K562 (cell line): ENCODE data around the gene ZNF33A. TPM values are rescaled to one million over a fixed set of nuclear protein-coding genes. Genes with fewer than 3 reads are reported as not detected.

ENCODE experiments used
- CREB1 ChIP-seq, 2 experiments: sonication (generic) in 1 of 2; formaldehyde crosslinking in 1 of 2; IDR thresholded peaks; 2 replicates each; pipeline versions ENCODE4 v1.6.1 to v1.8.0; 2012 to 2022; ENCODE audit warnings: inconsistent platforms in 1 of 2, mild to moderate bottlenecking in 1 of 2, missing genetic modification reagents in 1 of 2, moderate library complexity in 1 of 2
- FOXP1 ChIP-seq: sonication (generic); formaldehyde crosslinking; IDR thresholded peaks from 2 replicates; pipeline ENCODE4 v1.8.0; 2022; ENCODE audit warnings: mild to moderate bottlenecking, missing genetic modification reagents
- PBX2 ChIP-seq, 2 experiments: IDR thresholded peaks in 1 of 2; conservative IDR thresholded peaks in 1 of 2; 2 replicates each; pipeline ENCODE4 v1.6.1; 2016; ENCODE audit warnings: low read depth in 2 of 2, mild to moderate bottlenecking in 1 of 2, missing compliant biosample characterization in 1 of 2, missing genetic modification characterization in 1 of 2, moderate library complexity in 1 of 2
- POLR2A ChIP-seq: fragments of 450-650 bp; conservative IDR thresholded peaks from 2 replicates; pipeline ENCODE4 v1.6.1; 2016
- SIX5 ChIP-seq, 2 experiments: IDR thresholded peaks; 2 replicates each; pipeline ENCODE4 v1.6.1; 2011; ENCODE audit warnings: low read length in 2 of 2, borderline replicate concordance in 1 of 2, low read depth in 1 of 2, mild to moderate bottlenecking in 1 of 2, moderate library complexity in 1 of 2; ENCODE audit not compliant: insufficient read depth in 1 of 2
- SRF ChIP-seq, 2 experiments: fragments of 250-450, 450-650 bp in 1 of 2; sonication (Bioruptor Pico) in 1 of 2; sonication (generic) in 1 of 2; formaldehyde crosslinking; IDR thresholded peaks; 2 replicates each; pipeline versions ENCODE4 v1.5.0 to v1.5.1; 2020 to 2022; ENCODE audit warnings: mild to moderate bottlenecking in 1 of 2, missing genetic modification reagents in 1 of 2
- ZBED1 ChIP-seq: IDR thresholded peaks from 2 replicates; pipeline ENCODE4 v1.6.1; 2014
- ZNF174 ChIP-seq: fragments of 250-450 bp; sonication (Bioruptor Pico); IDR thresholded peaks from 2 replicates; pipeline ENCODE4 v1.4.0; 2020; ENCODE audit warnings: mild to moderate bottlenecking
- ZNF407 ChIP-seq: fragments of 450-650 bp; IDR thresholded peaks from 2 replicates; pipeline ENCODE4 v1.6.1; 2016; ENCODE audit warnings: low read depth
- polyA plus RNA-seq, 8 experiments: library from polyadenylated mRNA; depleted of rRNA in 4 of 8; stranded (reverse) in 5 of 8; unstranded in 3 of 8; fragments of >200 nt; fragmentation: Nextera tagmentation in 2 of 8; fragmentation: Illumina TruSeq in 1 of 8; extraction: Ambion mirVana in 2 of 8; extraction: Trizol in 1 of 8; gene quantifications; 2 replicates each; pipeline versions ENCODE4 v1.2.1 to v1.2.3, GENCODE V29; 2011 to 2014; ENCODE audit warnings: inconsistent platforms in 1 of 8, missing spikeins in 1 of 8
- total RNA-seq, 7 experiments: library from RNA; depleted of rRNA in 6 of 7; stranded (reverse); fragments of >200 nt in 6 of 7; fragmentation: Illumina TruSeq in 2 of 7; extraction: Trizol in 2 of 7; gene quantifications; 2 replicates each; pipeline versions ENCODE4 v1.2.1 to v1.2.3, GENCODE V29; 2011 to 2021; ENCODE audit warnings: low replicate concordance in 1 of 7
- TF ChIP-seq, protein P1 (sequence below), 2 experiments: fragments of 450-650 bp; conservative IDR thresholded peaks; 2 replicates each; pipeline ENCODE4 v1.6.1; 2017; ENCODE audit warnings: mild to moderate bottlenecking in 2 of 2, moderate library complexity in 2 of 2
- TF ChIP-seq, protein P2 (sequence below), 2 experiments: fragments of 250-450 bp in 1 of 2; fragments of 450-650 bp in 1 of 2; sonication (Bioruptor Pico) in 1 of 2; IDR thresholded peaks; 2 replicates each; pipeline versions ENCODE4 v1.6.1 to v1.8.0; 2016 to 2021; ENCODE audit warnings: mild to moderate bottlenecking in 2 of 2, moderate library complexity in 2 of 2, missing compliant biosample characterization in 1 of 2, missing genetic modification characterization in 1 of 2

ZNF33A gene
- total and polyA plus RNA-seq, 9 of the 15 experiments (the other 6 are each of a cell fraction or from before 2014, with no cell fraction given), result 8.1 to 27.5 (median 16.4) TPM

DNA sequence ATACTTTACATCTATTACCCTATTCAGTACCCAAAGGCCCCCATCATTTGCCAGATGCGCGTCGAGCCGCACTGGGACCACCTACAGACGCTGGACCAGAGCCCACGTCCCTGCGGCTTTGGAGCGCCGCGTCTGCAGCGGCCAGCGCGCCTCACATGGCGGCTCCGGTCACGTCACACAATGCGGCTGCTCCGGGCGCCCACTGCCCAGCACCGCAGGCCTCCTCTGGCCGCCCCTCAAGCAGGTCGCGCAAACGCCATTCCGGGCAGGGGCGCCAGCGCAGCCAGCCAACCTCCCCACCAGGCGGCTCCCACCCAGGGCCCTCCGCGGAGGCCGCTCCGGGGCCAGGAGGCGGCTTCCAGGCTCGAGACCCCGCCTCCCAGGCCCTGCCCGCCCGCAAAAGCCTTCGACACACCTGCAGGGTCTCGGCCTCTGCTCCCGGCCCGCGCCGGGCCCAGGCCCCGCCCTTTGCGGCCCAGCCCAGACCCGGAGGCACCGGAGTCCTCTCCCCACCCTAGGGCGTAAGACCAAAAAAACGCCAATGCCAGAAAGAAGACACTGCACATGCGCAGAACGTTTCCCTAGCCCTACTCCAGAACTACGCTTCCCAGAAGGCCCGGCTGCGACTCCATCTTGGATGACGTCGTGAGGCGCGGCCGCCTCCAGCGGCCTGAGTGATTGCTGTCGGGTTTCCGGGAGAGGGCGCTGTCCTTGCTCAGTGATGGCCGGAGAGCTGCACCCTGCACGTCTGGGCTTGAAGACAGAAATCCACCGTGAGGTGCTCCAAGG lies 34.2 kb upstream of the ZNF33A start, which contains the start of gene ZNF25 (continued):
- TF ChIP-seq PBX2 (CRISPR knock-in tag; IDR thresholded peaks at IDR 0.05; ENCODE audit: low read depth), result no peak
- peak; percentile 37 for TF ChIP-seq PBX2 (tag; conservative IDR thresholded peaks at IDR 0.05; ENCODE audit: low read depth)
- TF ChIP-seq, protein P1, sequence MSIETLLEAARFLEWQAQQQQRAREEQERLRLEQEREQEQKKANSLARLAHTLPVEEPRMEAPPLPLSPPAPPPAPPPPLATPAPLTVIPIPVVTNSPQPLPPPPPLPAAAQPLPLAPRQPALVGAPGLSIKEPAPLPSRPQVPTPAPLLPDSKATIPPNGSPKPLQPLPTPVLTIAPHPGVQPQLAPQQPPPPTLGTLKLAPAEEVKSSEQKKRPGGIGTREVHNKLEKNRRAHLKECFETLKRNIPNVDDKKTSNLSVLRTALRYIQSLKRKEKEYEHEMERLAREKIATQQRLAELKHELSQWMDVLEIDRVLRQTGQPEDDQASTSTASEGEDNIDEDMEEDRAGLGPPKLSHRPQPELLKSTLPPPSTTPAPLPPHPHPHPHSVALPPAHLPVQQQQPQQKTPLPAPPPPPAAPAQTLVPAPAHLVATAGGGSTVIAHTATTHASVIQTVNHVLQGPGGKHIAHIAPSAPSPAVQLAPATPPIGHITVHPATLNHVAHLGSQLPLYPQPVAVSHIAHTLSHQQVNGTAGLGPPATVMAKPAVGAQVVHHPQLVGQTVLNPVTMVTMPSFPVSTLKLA (conservative IDR thresholded peaks at IDR 0.05), result peak in 1 of 2 experiments; percentile 56; a peak in 2 of 4 replicates
- TF ChIP-seq ZNF407, result no peak
- TF ChIP-seq, protein P2, sequence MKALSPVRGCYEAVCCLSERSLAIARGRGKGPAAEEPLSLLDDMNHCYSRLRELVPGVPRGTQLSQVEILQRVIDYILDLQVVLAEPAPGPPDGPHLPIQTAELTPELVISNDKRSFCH (CRISPR knock-in tag; IDR thresholded peaks at IDR 0.05), result no peak
- TF ChIP-seq, protein P2 (tag; IDR thresholded peaks at IDR 0.05), result 0 out of 2 replicates have a peak, but pooled peaks have one; percentile 63
- peak; percentile 88 for TF ChIP-seq SIX5 (IDR thresholded peaks at IDR 0.05; ENCODE audit: borderline replicate concordance in 1 of 2, insufficient read depth in 1 of 2, low read depth in 1 of 2, low read length in 2 of 2)
- peak; percentile 48; the same call in 1 of the 2 replicates for TF ChIP-seq FOXP1 (CRISPR knock-in tag)
- TF ChIP-seq CREB1 (IDR thresholded peaks at IDR 0.05), result peak; percentile 88
- peak; percentile 85 for TF ChIP-seq CREB1 (CRISPR knock-in tag; IDR thresholded peaks at IDR 0.05)
- no peak for TF ChIP-seq ZNF174
- TF ChIP-seq SRF (CRISPR knock-in tag; IDR thresholded peaks at IDR 0.05), result peak in 1 of 2 experiments; percentile 57; a peak in 1 of 4 replicates
- peak; percentile 86 for TF ChIP-seq POLR2A
- TF ChIP-seq ZBED1, result 0 out of 2 replicates have a peak, but pooled peaks have one; percentile 12
